SK-N-SH (cell line): ENCODE measurements around the gene PRIM2.
"Not testable (repeated sequence)": the region's sequence is repeated elsewhere in the genome, so short reads cannot be mapped to it uniquely, and the experiment has no call there.

Experiments used
- CTCF ChIP-seq: fragments of 200-600 bp; sonication (generic); IDR thresholded peaks from 2 replicates; pipeline ENCODE4 v1.6.1; 2017; ENCODE audit warnings: antibody characterized with exemption, mild to moderate bottlenecking, moderate library complexity
- ELF1 ChIP-seq: IDR thresholded peaks from 2 replicates; pipeline ENCODE4 v1.4.0; 2012
- EP300 ChIP-seq, 2 experiments: IDR thresholded peaks; 2 replicates each; pipeline versions ENCODE4 v1.4.0 to v1.6.1; 2012; ENCODE audit warnings: borderline replicate concordance in 1 of 2, low read depth in 1 of 2, low read length in 1 of 2
- POLR2AphosphoS5 ChIP-seq: IDR thresholded peaks from 2 replicates; pipeline ENCODE4 v1.6.1; 2012; ENCODE audit warnings: low read depth, low read length
- RAD21 ChIP-seq: IDR thresholded peaks from 2 replicates; pipeline ENCODE4 v1.6.1; 2012; ENCODE audit warnings: mild to moderate bottlenecking, low read length
- RCOR1 ChIP-seq: fragments of 150-350 bp; IDR thresholded peaks from 2 replicates; pipeline ENCODE4 v1.6.1; 2017; ENCODE audit warnings: antibody characterized with exemption, low read length
- REST ChIP-seq: IDR thresholded peaks from 2 replicates; pipeline ENCODE4 v1.6.1; 2012; ENCODE audit warnings: mild to moderate bottlenecking, low read depth, low read length, moderate library complexity
- RFX5 ChIP-seq: IDR thresholded peaks from 2 replicates; pipeline ENCODE4 v1.6.1; 2012; ENCODE audit warnings: mild to moderate bottlenecking, improper control_type of control experiment, low read length
- SIN3A ChIP-seq: IDR thresholded peaks from 2 replicates; pipeline ENCODE4 v1.6.1; 2012; ENCODE audit warnings: low read depth, mild to moderate bottlenecking, low read length, moderate library complexity, borderline replicate concordance
- YY1 ChIP-seq: IDR thresholded peaks from 2 replicates; pipeline ENCODE4 v1.4.0; 2012; ENCODE audit warnings: low read depth, mild to moderate bottlenecking

- not testable (repeated sequence) for TF ChIP-seq CTCF; EP300 (IDR thresholded peaks at IDR 0.05; ENCODE audit: borderline replicate concordance in 1 of 2, low read depth in 1 of 2, low read length in 1 of 2); SIN3A; RCOR1; YY1; RAD21; RFX5; ELF1; POLR2AphosphoS5; REST
Observed at GRCh38 chr6:57601105-57601504, 283.7 kb downstream of the PRIM2 start.
